Measurements from ENCODE around the gene NMT2. TPM values are rescaled to one million over a fixed set of nuclear protein-coding genes. Genes with fewer than 3 reads are reported as not detected.
A peak's percentile ranks its signal among the peaks of the same experiment; 100 is the strongest.

NMT2 gene
- polyA plus RNA-seq, 6 donors from 2014 or later, result 3.7 to 7.3 (median 5.4) TPM

DNA sequence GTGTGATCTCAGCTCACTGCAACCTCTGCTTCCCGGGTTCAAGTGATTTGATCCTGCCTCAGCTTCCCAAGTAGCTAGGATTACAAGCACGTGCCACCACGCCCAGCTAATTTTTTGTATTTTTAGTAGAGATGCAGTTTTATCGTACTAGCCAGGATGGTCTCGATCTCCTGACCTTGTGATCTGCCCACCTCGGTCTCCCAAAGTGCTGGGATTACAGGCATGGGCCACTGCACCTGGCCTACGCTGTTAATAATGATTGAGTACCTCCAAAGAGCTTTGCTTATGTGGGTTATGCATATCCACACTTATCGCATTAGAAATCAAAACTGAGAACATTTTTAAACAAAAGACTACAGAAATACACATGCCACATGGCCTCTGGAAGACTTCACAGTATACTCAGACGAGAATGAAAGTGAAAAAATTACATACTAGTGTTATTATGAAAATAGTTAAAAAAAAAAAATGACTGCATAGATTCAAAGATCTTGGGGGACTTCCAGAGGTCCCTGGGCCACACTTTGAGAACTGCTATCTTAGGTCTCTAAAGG lies 45.9 kb downstream of the NMT2 start:
- H3K27ac Mint-ChIP-seq, result no peak overlapping the region
- peak in 1 of 2 donors; percentile 23 for ATAC-seq (ENCODE audit: low read depth in 2 of 2)
- no peaks in the 10 kb centered on the region for H3K27me3 Mint-ChIP-seq
- peaks cover 5 to 9% (median 6%) of the 10 kb centered on the region in 3 donors for H3K4me1 Mint-ChIP-seq
- H3K4me3 Mint-ChIP-seq, result no peak overlapping the region
- peaks cover 9 to 17% of the 10 kb centered on the region in 2 donors for H3K36me3 Mint-ChIP-seq
- no peaks in the 10 kb centered on the region for H3K9me3 Mint-ChIP-seq
- no peak for DNase-seq

DNA sequence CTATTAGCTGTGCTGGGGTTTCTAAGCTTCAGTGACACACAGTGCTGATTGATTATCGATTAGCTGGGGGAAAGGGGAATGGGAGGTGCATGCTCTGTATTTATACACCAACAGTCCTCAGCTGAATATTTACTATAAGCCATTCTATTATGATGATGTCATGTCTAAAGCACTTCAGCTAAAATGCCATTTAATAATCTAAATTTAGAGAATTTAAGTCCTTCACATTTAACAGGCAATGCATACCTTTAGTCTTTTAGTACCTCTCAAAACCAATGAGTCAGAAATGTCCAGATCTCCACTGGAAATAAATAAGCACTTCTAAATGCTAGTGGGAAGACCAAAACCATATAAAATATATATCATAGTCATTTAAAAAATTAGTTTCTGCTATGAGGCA lies 46.8 kb downstream of the NMT2 start:
- DNase-seq (no peak), ATAC-seq (ENCODE audit: low read depth in 2 of 2) (no peak)
- H3K36me3 Mint-ChIP-seq, result peaks cover 9 to 17% of the 10 kb centered on the region in 2 donors
- no peaks in the 10 kb centered on the region for H3K27me3 Mint-ChIP-seq
- peaks cover 5 to 9% (median 6%) of the 10 kb centered on the region in 3 donors for H3K4me1 Mint-ChIP-seq
- no peak overlapping the region for H3K4me3 Mint-ChIP-seq
- no peaks in the 10 kb centered on the region for H3K9me3 Mint-ChIP-seq
- no peak overlapping the region for H3K27ac Mint-ChIP-seq

DNA sequence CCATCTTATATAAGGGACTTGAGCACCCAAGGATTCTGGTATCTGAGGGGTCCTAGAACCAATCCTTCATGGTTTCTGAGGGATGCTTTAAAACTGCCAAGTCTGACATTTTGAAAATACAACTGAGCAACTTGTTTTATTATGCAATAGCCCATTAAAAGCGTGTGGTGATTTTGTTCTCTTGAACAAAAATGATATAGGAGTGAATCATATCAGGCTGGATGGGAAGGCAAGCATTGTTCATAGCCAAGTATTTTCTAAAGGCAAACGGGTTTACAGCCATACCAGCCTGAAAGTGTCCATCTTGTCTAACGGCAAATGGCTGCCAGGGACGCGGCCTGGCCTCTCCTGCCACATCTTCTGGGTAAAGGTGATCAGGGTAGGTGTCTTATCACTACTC lies 48.0 kb downstream of the NMT2 start:
- DNase-seq (no peak), ATAC-seq (ENCODE audit: low read depth in 2 of 2) (no peak)
- Mint-ChIP-seq H3K27me3 (no peaks in the 10 kb centered on the region), H3K4me1 (peaks cover 5 to 9% (median 6%) of the 10 kb centered on the region in 3 donors), H3K27ac (no peak overlapping the region), H3K36me3 (peaks cover 9 to 17% of the 10 kb centered on the region in 2 donors), H3K4me3 (no peak overlapping the region), H3K9me3 (no peaks in the 10 kb centered on the region)

DNA sequence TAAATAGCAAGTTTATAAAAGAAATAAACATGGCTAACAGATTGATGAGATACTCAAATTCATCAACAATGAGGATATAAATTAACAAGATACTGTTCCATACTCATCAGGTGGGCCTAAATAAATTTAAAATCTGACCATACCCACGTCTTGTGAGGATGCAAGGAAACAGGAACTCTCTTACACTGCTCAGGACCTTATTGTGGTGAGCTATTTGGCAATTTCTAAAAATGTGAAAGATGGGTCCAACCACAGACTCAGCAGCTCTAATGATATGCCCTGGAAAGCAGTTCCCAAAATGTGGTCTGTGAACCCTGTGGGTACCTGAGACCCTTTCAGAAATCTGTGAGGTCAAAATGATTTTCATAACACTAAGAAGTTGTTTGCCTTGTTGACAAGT lies 49.9 kb downstream of the NMT2 start:
- ATAC-seq (ENCODE audit: low read depth in 2 of 2) (no peak), DNase-seq (no peak)
- peak overlapping the region in 1 of 6 donors; percentile 20 for H3K27ac Mint-ChIP-seq
- H3K4me3 Mint-ChIP-seq, result no peak overlapping the region
- no peaks in the 10 kb centered on the region for H3K27me3 Mint-ChIP-seq
- peaks cover 0 to 2% (median 0%) of the 10 kb centered on the region in 7 donors for H3K9me3 Mint-ChIP-seq
- H3K36me3 Mint-ChIP-seq, result peaks cover 10 to 13% of the 10 kb centered on the region in 2 donors
- H3K4me1 Mint-ChIP-seq, result peaks cover 0 to 9% (median 6%) of the 10 kb centered on the region in 3 donors

DNA sequence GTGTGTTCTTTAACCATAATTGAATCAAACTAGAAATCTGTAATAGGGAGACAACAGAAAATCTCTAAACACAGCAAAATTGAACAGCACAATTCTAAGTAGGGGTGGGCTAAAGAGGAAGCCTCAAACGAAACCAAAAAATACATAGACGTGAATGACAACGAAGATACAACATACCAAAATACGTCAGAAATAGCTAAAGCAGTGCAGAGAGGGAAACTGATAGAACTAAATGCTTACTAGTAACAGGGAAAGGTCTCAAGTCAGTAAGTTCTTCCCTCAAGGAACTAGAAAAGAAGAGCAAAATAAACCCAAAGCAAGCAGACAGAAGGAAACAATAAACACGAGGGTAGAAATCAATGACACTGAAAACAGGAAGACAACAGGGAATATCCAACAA lies 52.3 kb downstream of the NMT2 start:
- ATAC-seq (ENCODE audit: low read depth in 2 of 2) (no peak), DNase-seq (no peak)
- no peaks in the 10 kb centered on the region for H3K27me3 Mint-ChIP-seq
- peaks cover 0 to 2% (median 0%) of the 10 kb centered on the region in 7 donors for H3K9me3 Mint-ChIP-seq
- peaks cover 10 to 13% of the 10 kb centered on the region in 2 donors for H3K36me3 Mint-ChIP-seq
- peaks cover 0 to 9% (median 6%) of the 10 kb centered on the region in 3 donors for H3K4me1 Mint-ChIP-seq
- H3K27ac Mint-ChIP-seq, result no peak overlapping the region
- H3K4me3 Mint-ChIP-seq, result no peak overlapping the region

DNA sequence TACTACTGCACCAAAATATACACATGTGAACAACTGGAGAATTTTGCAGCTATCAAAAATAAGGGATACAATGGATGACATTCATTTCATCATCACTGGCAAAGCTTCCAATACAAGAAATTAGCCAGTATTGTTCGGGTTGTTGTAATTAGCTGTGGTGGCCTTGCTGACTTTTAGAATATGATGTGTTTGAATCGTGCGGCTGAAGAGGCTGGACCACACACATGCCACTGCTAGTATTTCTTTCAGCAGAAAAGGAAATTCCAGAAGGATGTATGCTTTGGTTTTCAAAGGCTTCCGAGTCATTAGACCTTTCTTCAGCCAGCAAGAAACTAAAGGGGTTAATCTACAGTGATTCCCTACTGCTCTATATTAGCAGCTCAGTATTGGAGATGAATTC lies 54.7 kb downstream of the NMT2 start:
- Mint-ChIP-seq H3K27ac (peak overlapping the region in 1 of 6 donors; percentile 39), H3K4me1 (peaks cover 0 to 3% (median 0%) of the 10 kb centered on the region in 3 donors), H3K36me3 (peaks cover 0 to 4% of the 10 kb centered on the region in 2 donors), H3K27me3 (no peaks in the 10 kb centered on the region), H3K9me3 (peaks cover 0 to 2% (median 0%) of the 10 kb centered on the region in 7 donors), H3K4me3 (no peak overlapping the region)
- no peak for DNase-seq
- ATAC-seq (ENCODE audit: low read depth in 2 of 2), result no peak

DNA sequence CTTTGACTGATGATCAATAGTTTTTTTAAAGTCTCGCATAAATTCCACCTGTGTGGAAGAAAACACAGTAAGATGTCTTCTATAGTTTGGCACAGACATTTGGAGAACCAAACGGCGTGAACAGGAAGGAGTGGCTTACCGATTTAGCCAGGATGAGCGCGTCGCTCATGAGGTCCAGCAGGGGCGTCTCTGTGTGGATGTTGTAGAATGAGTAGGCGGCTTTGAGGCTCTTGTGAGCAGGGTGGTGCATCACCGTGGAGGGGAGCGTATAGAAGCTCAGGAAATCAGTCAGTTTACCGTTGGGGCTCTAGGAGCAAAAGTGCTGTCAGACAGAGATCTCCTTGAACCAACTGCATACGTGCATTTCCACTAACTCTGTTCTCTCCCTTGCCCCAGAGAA lies 55.8 kb downstream of the NMT2 start:
- Mint-ChIP-seq H3K27me3 (no peaks in the 10 kb centered on the region), H3K27ac (peak overlapping the region in 1 of 6 donors; percentile 70), H3K4me3 (no peak overlapping the region), H3K9me3 (peaks cover 0 to 2% (median 0%) of the 10 kb centered on the region in 7 donors), H3K36me3 (peaks cover 0 to 4% of the 10 kb centered on the region in 2 donors), H3K4me1 (no peaks in the 10 kb centered on the region)
- ATAC-seq (ENCODE audit: low read depth in 2 of 2) (no peak), DNase-seq (no peak)

DNA sequence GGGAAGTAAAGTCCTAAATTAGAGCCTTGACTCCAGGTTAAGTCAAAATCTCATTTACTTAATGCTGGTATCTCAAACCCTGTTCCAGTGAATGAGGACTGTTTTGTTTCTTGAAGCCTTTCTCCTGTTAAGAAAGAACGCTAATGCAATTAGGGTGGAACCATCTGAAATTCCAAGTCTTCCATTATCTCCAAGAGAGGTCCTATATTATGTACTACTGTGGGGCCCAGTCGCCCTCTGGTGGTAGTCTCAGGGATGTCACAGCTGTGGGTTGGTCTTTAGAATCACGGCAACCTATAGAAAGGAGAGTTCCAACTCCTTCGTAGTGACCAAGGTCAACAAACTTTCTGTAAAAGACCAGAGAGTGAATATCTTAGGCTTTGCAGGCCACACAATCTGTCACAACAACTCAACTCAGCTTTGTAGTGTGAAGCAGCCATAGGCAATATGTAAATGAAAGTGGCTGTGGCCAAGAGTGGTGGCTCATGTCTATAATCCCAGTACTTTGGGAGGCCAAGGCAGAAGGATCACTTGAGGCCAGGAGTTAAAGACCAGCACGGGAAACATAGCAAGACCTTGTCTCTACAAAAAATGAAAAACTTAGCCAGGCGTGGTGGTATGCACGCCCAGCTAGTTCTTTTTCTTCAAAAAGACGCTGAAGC lies 62.0 kb downstream of the NMT2 start:
- H3K36me3 Mint-ChIP-seq, result peaks cover 0 to 9% of the 10 kb centered on the region in 2 donors

DNA sequence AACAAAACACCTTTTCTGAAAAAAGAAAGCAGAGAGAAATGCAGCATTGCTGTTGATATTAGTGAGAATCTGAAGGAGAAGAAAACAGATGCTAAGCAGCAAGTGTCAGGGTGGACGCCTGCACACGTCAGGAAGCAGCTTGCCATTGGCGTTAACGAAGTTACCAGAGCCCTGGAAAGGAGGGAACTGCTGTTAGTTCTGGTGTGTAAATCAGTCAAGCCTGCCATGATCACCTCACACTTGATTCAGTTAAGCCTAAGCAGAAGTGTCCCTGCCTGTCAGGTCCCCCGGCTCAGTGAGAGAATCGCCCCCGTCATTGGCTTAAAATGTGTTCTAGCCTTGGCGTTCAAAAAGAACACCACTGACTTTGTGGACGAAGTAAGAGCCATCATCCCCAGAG lies 65.0 kb downstream of the NMT2 start:
- H3K4me1 Mint-ChIP-seq, result peaks cover 20 to 29% (median 25%) of the 10 kb centered on the region in 3 donors
- peak overlapping the region in 4 of 6 donors; percentile 20 to 80 (median 41) for H3K27ac Mint-ChIP-seq
- no peak for DNase-seq
- peaks cover 0 to 9% of the 10 kb centered on the region in 2 donors for H3K36me3 Mint-ChIP-seq
- H3K9me3 Mint-ChIP-seq, result no peaks in the 10 kb centered on the region
- H3K4me3 Mint-ChIP-seq, result no peak overlapping the region
- no peak for ATAC-seq (ENCODE audit: low read depth in 2 of 2)
- H3K27me3 Mint-ChIP-seq, result no peaks in the 10 kb centered on the region

More for the DNA sequence above, 62.0 kb downstream of the NMT2 start:
- Mint-ChIP-seq H3K4me3 (no peak overlapping the region), H3K27ac (peak overlapping the region in 3 of 6 donors; percentile 74 to 84 (median 82)), H3K4me1 (peaks cover 4 to 14% (median 7%) of the 10 kb centered on the region in 3 donors), H3K27me3 (no peaks in the 10 kb centered on the region), H3K9me3 (no peaks in the 10 kb centered on the region)
- peak; percentile 95 to 97 for ATAC-seq (ENCODE audit: low read depth in 2 of 2)
- DNase-seq, result peak; percentile 54

DNA sequence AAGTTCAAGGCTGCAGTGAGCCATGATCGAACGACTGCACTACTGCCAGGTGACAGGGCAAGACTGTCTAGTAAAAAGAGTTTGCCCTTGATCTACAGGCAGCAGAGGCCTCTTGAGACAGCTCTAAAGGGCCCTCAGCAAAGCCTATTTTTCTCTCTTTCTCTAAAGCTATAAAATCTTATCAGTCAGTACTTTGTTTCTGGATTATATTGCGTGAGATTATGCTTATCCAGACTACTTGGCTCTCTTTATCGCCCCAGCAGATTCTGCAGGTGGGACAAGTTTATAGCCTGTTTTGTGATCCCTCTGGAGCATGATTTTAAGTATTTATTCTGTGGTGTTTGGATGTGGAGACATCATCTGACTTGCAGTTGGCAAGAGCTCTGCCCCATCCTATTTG lies 68.6 kb downstream of the NMT2 start:
- Mint-ChIP-seq H3K27me3 (no peaks in the 10 kb centered on the region), H3K4me3 (peak overlapping the region in 7 of 8 donors; percentile 9 to 76 (median 45)), H3K27ac (peak overlapping the region in 3 of 6 donors; percentile 27 to 75 (median 63)), H3K4me1 (peaks cover 35 to 40% (median 36%) of the 10 kb centered on the region in 3 donors), H3K36me3 (peaks cover 0 to 9% of the 10 kb centered on the region in 2 donors), H3K9me3 (no peaks in the 10 kb centered on the region)
- ATAC-seq (ENCODE audit: low read depth in 2 of 2) (no peak), DNase-seq (no peak)

DNA sequence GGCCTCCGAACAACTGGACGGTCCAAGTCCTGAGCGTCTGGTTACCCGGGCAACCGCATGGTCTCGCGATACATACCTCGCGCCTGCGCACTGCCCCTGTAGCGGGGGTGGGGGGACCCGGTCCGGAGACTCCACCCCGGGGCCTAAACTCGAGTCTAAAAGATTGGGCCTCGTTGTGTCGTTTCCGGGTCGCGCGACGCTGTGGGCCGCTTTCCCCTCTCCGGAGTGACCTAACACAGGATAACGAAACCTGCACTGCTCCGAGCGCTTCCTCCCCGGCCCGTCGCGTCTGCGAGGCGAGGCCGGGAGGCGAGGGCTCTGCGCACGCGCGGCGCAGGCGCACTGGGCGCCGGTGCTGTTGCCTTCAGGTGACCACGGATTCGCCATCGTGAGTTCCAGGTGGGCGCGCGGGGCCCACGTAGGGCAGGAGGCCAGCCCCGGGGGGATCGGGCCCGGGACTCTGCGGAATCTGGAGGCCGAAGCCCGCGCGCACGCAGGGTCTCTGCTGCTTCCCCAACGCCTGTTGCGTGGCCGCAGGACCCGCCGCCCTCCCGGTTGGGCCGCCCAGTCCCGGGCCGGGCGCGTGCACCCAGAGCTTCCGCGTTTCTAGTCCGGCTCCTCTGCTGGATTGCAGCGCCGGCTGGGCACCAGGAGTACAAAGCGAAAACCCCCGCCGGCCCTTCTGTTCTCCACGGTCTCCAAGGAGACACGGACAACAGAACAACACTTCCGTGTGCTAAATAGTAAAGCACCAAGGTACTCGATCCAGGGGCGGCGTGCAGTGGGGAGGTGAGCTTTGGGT lies 71.3 kb downstream of the NMT2 start, which contains the start of gene RPP38:
TSS of gene RPP38 (plus strand) at position 345 of the 802 bp plus-strand sequence. CDS start 5,960 bp downstream, outside the sequence.
- DNase-seq, result peak; percentile 95
- Mint-ChIP-seq H3K4me3 (peak within 1 kb of the TSS; percentile 89 to 99 (median 96)), H3K9me3 (no peaks in the 10 kb centered on the region), H3K27me3 (peaks cover 0 to 1% (median 0%) of the 10 kb centered on the region in 3 donors), H3K4me1 (peaks cover 32 to 38% (median 35%) of the 10 kb centered on the region in 3 donors), H3K36me3 (no peaks in the 10 kb centered on the region), H3K27ac (peak within 1 kb of the TSS; percentile 98 to 100 (median 99))
- ATAC-seq (ENCODE audit: low read depth in 2 of 2), result peak; percentile 73 to 76

DNA sequence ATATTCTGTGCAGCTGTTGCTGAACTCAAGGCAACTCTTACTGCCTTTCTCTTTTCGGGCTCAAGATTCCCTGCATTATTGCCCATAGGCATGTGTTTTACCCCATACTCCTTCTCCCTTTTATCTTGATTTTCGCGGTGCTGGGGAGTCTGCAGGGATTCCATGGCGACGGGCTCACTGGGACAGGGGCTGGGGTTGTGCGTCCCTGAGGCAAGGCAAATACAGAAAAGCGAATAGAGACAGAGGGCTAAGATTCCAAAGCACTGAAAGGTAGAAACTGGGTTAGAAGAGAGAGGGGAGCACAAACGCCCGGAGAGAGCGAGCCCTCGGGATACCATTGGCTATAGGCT lies 71.9 kb downstream of the NMT2 start:
- ATAC-seq (ENCODE audit: low read depth in 2 of 2) (peak; percentile 4 to 13), DNase-seq (no peak)
- H3K27ac Mint-ChIP-seq, result peak overlapping the region; percentile 45 to 100 (median 97)
- peak overlapping the region; percentile 89 to 99 (median 96) for H3K4me3 Mint-ChIP-seq
- H3K9me3 Mint-ChIP-seq, result no peaks in the 10 kb centered on the region
- peaks cover 32 to 35% (median 33%) of the 10 kb centered on the region in 3 donors for H3K4me1 Mint-ChIP-seq
- H3K36me3 Mint-ChIP-seq, result no peaks in the 10 kb centered on the region
- H3K27me3 Mint-ChIP-seq, result peaks cover 0 to 6% (median 0%) of the 10 kb centered on the region in 3 donors

DNA sequence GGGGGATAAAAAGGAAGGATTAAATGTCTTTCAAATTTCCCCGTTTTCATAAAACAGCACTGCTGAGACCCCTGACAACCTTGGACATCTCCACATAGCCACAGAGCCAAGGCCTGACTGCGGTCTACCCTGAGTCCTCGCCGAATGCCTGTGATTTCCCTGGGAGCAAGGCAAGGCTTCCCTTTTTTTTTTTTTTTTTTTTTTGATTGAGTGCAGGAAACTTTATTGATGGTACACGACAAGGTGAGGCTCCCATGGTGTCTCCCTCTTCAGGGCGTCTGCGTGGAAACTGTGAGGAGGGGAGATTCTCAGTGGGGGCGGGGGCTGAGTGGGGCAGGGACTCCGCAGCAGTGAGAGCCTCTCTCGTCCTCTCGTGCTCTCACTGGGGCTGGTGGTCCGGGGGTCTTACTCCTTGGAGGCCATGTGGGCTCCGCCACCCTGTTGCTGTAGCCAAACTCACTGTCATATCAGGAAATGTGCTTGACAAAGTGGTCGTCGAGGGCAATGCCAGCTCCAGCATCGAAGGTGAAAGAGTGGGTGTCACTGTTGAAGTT lies 75.6 kb downstream of the NMT2 start:
- peaks cover 0 to 6% (median 0%) of the 10 kb centered on the region in 3 donors for H3K27me3 Mint-ChIP-seq
- ATAC-seq (ENCODE audit: low read depth in 2 of 2) (no peak), DNase-seq (no peak)
- peaks cover 14 to 19% (median 18%) of the 10 kb centered on the region in 3 donors for H3K4me1 Mint-ChIP-seq
- H3K9me3 Mint-ChIP-seq, result no peaks in the 10 kb centered on the region
- no peaks in the 10 kb centered on the region for H3K36me3 Mint-ChIP-seq
- no peak overlapping the region for H3K4me3 Mint-ChIP-seq
- H3K27ac Mint-ChIP-seq, result peak overlapping the region in 1 of 6 donors; percentile 78

Data from naive B cell (primary cell).